K562 treated with DMSO at 1 percent for 24 hours (cell line): ENCODE measurements around the gene PRR30. TPM values are rescaled to one million over a fixed set of nuclear protein-coding genes. Genes with fewer than 3 reads are reported as not detected.

ENCODE experiments used
- total RNA-seq: library from RNA; unstranded; fragments of 300-600 nt; gene quantifications from 2 replicates; pipeline ENCODE4 v1.2.3, GENCODE V29; 2022; ENCODE audit warnings: low read depth; ENCODE audit not compliant: insufficient read depth

PRR30 gene
- total RNA-seq, result not detected in 2 replicates

DNA sequence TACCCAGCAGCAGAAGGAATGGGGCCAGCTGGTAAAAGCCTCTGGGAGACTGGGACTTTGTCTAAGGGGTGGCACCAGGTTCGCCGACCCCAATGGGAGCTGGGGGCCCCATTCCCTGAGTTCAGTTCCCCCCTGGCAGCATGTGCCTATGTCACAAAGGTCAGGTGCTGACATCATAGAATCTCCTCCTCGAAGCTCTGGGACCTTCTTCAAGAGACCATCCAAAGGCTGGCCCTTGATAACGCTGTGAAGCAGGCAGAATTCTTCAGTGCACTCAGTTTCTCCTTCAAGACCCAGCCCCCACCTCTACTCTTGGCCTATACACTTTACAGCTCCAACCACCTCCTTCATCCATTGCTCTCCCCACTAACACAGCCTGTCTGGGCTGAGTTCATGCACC lies at the start of gene PRR30:
Gene PRR30 (minus strand): TSS at position 101 of the 400 bp plus-strand sequence. CDS start 1,081 bp downstream, outside the sequence.

DNA sequence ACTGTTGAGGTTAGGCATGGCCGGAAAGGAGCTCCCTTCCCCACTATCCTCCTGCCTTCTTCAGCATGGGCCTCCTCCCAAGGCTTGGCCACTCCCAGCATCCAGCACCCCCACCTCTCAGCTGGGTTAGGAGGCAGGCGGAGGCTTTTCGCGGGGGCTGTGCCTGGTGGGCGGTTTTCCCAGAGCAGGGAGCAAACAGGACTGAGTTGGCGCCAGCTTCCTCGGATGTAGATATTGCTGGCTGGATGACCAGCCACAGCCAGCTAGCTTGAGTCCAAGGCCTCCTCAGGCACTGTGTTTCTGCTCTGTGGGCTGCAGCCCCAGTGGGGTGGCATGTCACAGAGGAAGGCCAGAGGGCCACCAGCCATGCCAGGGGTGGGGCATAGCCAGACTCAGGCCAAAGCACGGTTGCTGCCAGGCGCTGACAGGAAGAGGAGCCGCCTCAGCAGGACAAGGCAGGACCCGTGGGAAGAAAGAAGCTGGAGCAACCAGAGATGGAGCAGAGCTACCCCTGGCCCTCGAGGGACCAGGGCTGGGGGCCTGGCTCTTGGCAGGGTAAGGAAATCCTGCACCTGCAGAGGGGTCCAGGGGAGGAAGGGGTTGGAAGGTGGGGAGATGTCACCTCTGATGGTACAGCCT lies 9.7 kb upstream of the PRR30 start, which contains the start of gene TCF23:
Gene TCF23 (plus strand): TSS at position 204 of the 639 bp plus-strand sequence. CDS start 130 bp downstream, at position 334.

DNA sequence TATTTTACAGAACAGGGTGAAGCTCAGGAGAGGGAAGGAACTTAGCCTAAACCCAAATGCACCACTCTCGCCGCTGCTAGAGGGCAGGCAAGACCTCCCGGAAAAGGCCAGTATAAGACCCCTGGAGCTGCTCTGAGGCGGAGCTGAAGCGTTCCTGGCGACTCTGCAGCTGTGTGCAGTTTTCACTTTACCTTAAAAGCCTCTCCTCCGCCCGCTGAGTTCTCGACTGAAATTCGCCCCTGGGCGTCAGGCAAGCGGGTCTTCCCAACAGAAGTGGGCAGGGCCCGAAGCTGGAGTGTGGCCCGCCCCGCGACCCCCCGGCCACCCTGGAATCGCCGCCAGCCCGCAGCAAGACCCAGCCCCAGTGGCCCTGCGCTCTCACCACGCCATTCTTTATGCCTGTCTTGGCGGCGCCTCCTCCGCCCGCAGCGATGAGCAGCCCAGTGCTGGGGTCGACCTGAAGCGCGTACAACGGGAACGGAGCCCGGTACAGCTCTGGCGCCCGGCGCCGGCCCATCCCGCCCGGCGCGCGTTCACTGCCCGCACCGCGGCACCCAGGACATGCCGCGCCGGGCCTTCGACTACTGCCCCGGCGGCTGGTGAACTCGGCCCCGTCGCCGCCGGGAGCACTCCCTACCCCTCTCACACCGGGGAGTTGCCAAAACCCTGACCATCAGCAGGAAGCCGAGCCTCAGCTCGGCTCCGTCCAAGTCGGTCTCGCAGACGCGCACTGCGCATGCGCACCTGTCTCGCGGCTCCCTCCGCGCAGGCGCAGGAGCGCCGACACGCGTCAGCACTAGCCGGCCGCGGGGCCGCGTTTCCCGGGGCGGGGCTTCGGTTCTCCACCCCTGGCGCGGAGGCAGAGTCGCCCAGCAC lies 5.1 kb downstream of the PRR30 start, which contains the start of gene PREB:
Gene PREB (minus strand): TSS at position 732 of the 876 bp plus-strand sequence. CDS start 215 bp downstream, at position 517.

DNA sequence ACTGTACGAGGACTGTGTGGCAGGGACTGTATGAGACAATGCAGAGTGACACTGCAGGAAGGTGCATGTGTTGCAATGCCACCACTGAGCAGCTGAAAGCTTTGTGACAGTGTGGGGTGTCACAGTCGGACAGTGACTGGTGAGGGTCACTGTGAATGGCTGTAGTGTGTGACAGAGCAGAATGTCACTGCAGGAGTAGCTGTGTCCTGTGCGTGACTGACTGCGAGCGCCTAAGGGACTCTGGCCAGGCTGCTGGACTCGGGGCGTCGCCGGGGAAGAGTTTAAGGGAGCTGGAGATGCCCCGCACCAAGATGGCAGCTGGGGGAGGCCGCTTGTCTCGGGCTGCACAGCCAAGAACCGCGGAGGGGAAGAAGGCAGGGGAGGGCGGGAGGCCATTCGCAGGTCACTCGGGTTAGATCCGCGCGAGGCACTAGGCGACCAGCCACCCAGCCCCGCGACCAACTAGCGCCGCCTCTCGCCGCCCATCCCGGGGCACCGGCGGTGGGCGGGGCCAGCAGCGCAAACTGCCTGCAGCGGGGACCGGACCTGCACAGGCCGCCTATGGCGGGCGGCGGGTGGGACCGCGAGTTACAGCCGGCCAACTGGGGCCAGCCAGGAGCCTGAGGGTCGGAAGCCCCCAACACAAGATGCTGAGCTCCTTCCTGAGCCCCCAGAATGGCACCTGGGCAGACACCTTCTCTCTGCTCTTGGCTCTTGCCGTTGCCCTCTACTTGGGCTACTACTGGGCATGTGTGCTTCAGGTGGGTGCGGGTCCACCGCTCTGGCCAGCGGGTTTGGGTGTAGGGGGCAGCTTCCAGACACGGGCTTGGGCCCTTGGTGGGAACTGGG lies 15.7 kb downstream of the PRR30 start, which contains the start of gene ABHD1:
Gene ABHD1 (plus strand): TSS at position 514 of the 849 bp plus-strand sequence. CDS start 134 bp downstream, at position 648.

DNA sequence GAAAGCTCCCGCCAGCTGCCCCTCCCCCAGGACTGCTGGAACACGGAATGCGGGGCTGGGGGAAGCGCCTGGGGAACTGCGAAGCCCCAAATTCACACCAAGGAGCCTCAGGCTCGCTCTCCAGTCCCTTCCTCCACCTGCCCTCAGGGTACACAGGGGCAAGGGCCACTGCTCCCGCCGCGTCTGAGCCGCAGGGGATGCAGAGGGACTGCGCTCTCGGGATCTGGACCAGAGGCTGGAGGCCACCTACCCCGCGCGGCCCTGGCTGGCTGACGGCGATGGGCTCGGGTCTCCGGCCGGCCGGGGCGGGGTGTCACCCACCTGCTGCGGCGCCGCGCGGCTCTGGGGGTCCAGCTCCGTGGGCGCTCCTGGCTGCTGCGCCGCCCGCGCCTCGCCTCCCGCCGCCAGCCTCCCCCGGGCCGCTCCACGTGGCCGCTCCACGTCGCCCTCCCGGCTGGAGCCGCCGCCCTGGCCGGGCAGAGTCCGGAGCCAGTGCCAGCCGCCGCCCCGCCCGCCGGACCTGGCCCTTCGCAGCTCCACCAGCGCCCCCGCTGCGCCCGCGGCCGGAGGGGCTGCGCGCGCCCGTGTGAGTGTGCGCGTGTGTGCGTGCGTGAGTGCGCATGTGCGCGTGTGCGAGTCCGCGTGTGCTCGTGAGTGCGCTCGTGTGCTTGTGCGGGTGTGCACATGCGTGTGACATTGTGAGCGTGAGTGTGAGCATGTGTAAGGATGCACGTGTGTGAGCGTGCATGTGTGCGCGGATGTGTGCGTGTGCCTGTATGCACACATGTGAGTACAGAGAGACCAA lies 20.5 kb downstream of the PRR30 start, which contains the start of gene CGREF1:
Gene CGREF1 (minus strand): TSS at position 604 of the 805 bp plus-strand sequence. CDS start 14,762 bp downstream, outside the sequence.

Other genes with a start within 250 kb of the PRR30 start
- gene MAPRE3, start 168.8 kb downstream of the PRR30 start, total RNA-seq, result 56.8 and 61.9 TPM in 2 replicates
- 113 and 117 TPM in 2 replicates for gene TMEM214, start 106.4 kb downstream of the PRR30 start, total RNA-seq
- 39.3 and 43.3 TPM in 2 replicates for gene AGBL5, start 87.7 kb downstream of the PRR30 start, total RNA-seq
- 226 and 237 TPM in 2 replicates for gene OST4, start 67.8 kb downstream of the PRR30 start, total RNA-seq
- 4.9 and 5.4 TPM in 2 replicates for gene EMILIN1, start 60.8 kb downstream of the PRR30 start, total RNA-seq
- gene KHK, start 52.6 kb downstream of the PRR30 start, total RNA-seq, result 18.6 and 18.8 TPM in 2 replicates
- gene CGREF1, start 20.3 kb downstream of the PRR30 start, total RNA-seq, result 0.29 and 0.39 TPM in 2 replicates
- gene ABHD1, start 15.6 kb downstream of the PRR30 start, total RNA-seq, result 0.23 and 0.66 TPM in 2 replicates
- gene PREB, start 4.8 kb downstream of the PRR30 start, total RNA-seq, result 102 and 109 TPM in 2 replicates
- gene TCF23, start 9.6 kb upstream of the PRR30 start, total RNA-seq, result not detected in 2 replicates
- gene ATRAID, start 72.6 kb upstream of the PRR30 start, total RNA-seq, result 99.2 and 103 TPM in 2 replicates
- gene SLC5A6, start 72.9 kb upstream of the PRR30 start, total RNA-seq, result 34.1 and 34.6 TPM in 2 replicates
- gene CAD, start 78.0 kb upstream of the PRR30 start, total RNA-seq, result 45.7 and 49.5 TPM in 2 replicates
- 2.3 and 2.8 TPM in 2 replicates for gene SLC30A3, start 123.6 kb upstream of the PRR30 start, total RNA-seq
- 0.30 TPM in 1 of 2 replicates, not detected in the other for gene DNAJC5G, start 136.0 kb upstream of the PRR30 start, total RNA-seq
- not detected in 2 replicates for gene TRIM54, start 143.0 kb upstream of the PRR30 start, total RNA-seq
- gene UCN, start 169.0 kb upstream of the PRR30 start, total RNA-seq, result 5.5 and 11.2 TPM in 2 replicates
- 64.7 and 77.2 TPM in 2 replicates for gene MPV17, start 183.7 kb upstream of the PRR30 start, total RNA-seq
- 48.9 and 53.5 TPM in 2 replicates for gene GTF3C2, start 217.4 kb upstream of the PRR30 start, total RNA-seq
- 60.9 and 61.9 TPM in 2 replicates for gene EIF2B4, start 230.9 kb upstream of the PRR30 start, total RNA-seq
- 89.8 and 91.5 TPM in 2 replicates for gene SNX17, start 231.2 kb upstream of the PRR30 start, total RNA-seq
- 16.2 and 19.4 TPM in 2 replicates for gene ZNF513, start 241.3 kb upstream of the PRR30 start, total RNA-seq